WERI-Rb-1 (cell line): ENCODE data around the gene FGFR1OP2.
"Not testable (repeated sequence)": the region's sequence is repeated elsewhere in the genome, so short reads cannot be mapped to it uniquely, and the experiment has no call there.

Experiments
- DNase-seq: peaks from one replicate; pipeline ENCODE4 v3.0.0-alpha.2; 2020
- H3K27ac ChIP-seq: fragments of 250-450 bp; sonication (Bioruptor Pico); 2 replicates; pipeline ENCODE4 v1.5.1; 2020; ENCODE audit warnings: mild to moderate bottlenecking, moderate library complexity
- H3K27me3 ChIP-seq: fragments of 250-450 bp; sonication (Bioruptor Pico); 2 replicates; pipeline ENCODE4 v1.5.1; 2021; ENCODE audit warnings: mild to moderate bottlenecking, low read depth, moderate library complexity; ENCODE audit not compliant: insufficient read depth, severe bottlenecking
- H3K36me3 ChIP-seq: fragments of 250-450 bp; sonication (Bioruptor Pico); 2 replicates; pipeline ENCODE4 v1.5.1; 2020; ENCODE audit warnings: mild to moderate bottlenecking, moderate library complexity
- H3K4me3 ChIP-seq: 2 replicates; pipeline ENCODE4 v1.5.1; 2011; ENCODE audit warnings: low read depth, mild to moderate bottlenecking, control low read depth, low read length
- H3K9me3 ChIP-seq: fragments of 250-450 bp; sonication (Bioruptor Pico); 2 replicates; pipeline ENCODE4 v1.5.1; 2021; ENCODE audit warnings: mild to moderate bottlenecking, moderate library complexity; ENCODE audit not compliant: severe bottlenecking
- CTCF ChIP-seq: IDR thresholded peaks from 2 replicates; pipeline ENCODE4 v1.5.1; 2011; ENCODE audit warnings: low read depth, mild to moderate bottlenecking, control low read depth, inconsistent platforms, low read length

Gene FGFR1OP2

DNA sequence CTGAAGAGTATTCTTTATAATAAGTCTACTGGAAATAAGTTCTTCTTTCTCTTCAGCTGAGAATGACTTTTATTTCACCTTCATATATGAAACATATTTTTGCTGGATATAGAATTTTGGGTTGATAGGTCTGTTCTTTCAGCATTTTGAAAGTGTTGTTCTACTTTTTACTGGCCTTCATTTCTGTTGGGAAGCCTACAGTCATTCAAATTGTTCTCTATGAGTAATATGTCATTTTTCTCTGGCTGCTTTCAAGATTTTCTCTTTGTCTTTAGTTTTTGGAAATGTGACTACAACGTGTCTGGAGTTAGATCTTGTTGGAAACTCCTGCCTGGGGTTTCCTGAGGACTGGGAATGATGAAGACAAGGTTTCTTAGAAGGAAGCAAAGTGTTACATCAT, 10.0 kb downstream of the FGFR1OP2 start:
- no peak for TF ChIP-seq CTCF
- H3K27ac ChIP-seq = no peak overlapping the region

GRCh38 chr12:26953447-26953846, 15.2 kb downstream of the FGFR1OP2 start:
- Histone ChIP-seq H3K9me3 (peaks cover 2% of the 10 kb centered on the region), H3K36me3 (peaks cover 22% of the 10 kb centered on the region), H3K27ac (no peak overlapping the region), H3K4me3 (no peak overlapping the region), H3K27me3 (no peaks in the 10 kb centered on the region)
- DNase-seq = no peak
- no peak for TF ChIP-seq CTCF

More for the DNA sequence above, 10.0 kb downstream of the FGFR1OP2 start:
- Histone ChIP-seq H3K4me3 (no peak overlapping the region), H3K9me3 (peaks cover 5% of the 10 kb centered on the region), H3K36me3 (no peaks in the 10 kb centered on the region; the same call in none of the 2 replicates), H3K27me3 (no peaks in the 10 kb centered on the region)
- no peak for DNase-seq

- Histone ChIP-seq H3K36me3 (peaks cover 22% of the 10 kb centered on the region), H3K9me3 (no peaks in the 10 kb centered on the region), H3K27me3 (no peaks in the 10 kb centered on the region), H3K4me3 (no peak overlapping the region), H3K27ac (no peak overlapping the region)
- no peak for DNase-seq
- TF ChIP-seq CTCF = no peak
Observed at GRCh38 chr12:26954027-26954426, 15.8 kb downstream of the FGFR1OP2 start.

DNA sequence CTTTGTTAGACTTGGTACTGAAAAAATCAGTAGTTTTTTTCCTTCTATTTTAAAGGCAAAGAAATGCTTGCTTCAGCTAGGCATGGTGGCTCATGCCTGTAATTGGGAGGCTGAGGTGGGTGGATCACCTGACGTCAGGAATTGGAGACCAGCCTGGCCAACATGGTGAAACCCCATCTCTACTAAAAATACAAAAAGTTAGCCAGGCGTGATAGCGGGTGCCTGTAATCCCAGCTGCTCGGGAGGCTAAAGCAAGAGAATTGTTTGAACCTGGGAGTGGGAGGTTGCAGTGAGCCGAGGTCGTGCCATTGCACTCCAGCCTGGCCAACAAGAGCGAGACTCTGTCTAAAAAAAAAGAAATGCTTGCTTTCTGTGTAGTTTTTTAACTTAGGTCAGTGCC, 23.1 kb downstream of the FGFR1OP2 start:
- H3K36me3 ChIP-seq = peaks cover 40% of the 10 kb centered on the region
- not testable (repeated sequence) for DNase-seq, H3K9me3 ChIP-seq, H3K27me3 ChIP-seq, H3K4me3 ChIP-seq, H3K27ac ChIP-seq

- no peaks in the 10 kb centered on the region for H3K27me3 ChIP-seq
- DNase-seq = no peak
- H3K36me3 ChIP-seq = peaks cover 39% of the 10 kb centered on the region
- H3K27ac ChIP-seq = no peak overlapping the region
- H3K4me3 ChIP-seq = no peak overlapping the region
- TF ChIP-seq CTCF = no peak
- H3K9me3 ChIP-seq = no peaks in the 10 kb centered on the region
Observed at GRCh38 chr12:26961803-26962202, 23.5 kb downstream of the FGFR1OP2 start.

GRCh38 chr12:26963413-26963812, 25.1 kb downstream of the FGFR1OP2 start:
- Histone ChIP-seq H3K36me3 (peaks cover 27% of the 10 kb centered on the region), H3K4me3 (no peak overlapping the region), H3K9me3 (no peaks in the 10 kb centered on the region), H3K27ac (no peak overlapping the region), H3K27me3 (no peaks in the 10 kb centered on the region)
- DNase-seq = no peak
- TF ChIP-seq CTCF = no peak
